SK-N-SH treated with all-trans-retinoic acid at 6 μM for 48 hours (cell line): ENCODE measurements around the gene PORCN.

Experiments used
- ATAC-seq: fragments of 200-7000 bp; cut with Tn5 transposase; 3 replicates; pipeline ENCODE4 v1.9.1; 2020; ENCODE audit warnings: mild to moderate bottlenecking, moderate library complexity
- ARNTL ChIP-seq: fragments of 450-650 bp; formaldehyde crosslinking; IDR thresholded peaks from 2 replicates; pipeline ENCODE4 v1.5.0; 2020; ENCODE audit warnings: low read depth, mild to moderate bottlenecking, moderate library complexity, borderline replicate concordance
- CSDC2 ChIP-seq: fragments of 250-450 bp; sonication (Bioruptor Pico); IDR thresholded peaks from 2 replicates; pipeline ENCODE4 v1.5.0; 2020; ENCODE audit warnings: mild to moderate bottlenecking, moderate library complexity
- ESRRG ChIP-seq: fragments of 250-450 bp; sonication (Bioruptor Pico); IDR thresholded peaks from 2 replicates; pipeline ENCODE4 v1.6.1; 2021; ENCODE audit warnings: mild to moderate bottlenecking
- GLIS3 ChIP-seq: fragments of 250-450 bp; sonication (Bioruptor Pico); IDR thresholded peaks from 2 replicates; pipeline ENCODE4 v1.5.0; 2020; ENCODE audit warnings: mild to moderate bottlenecking, moderate library complexity
- ISL1 ChIP-seq: fragments of 250-450 bp; sonication (Bioruptor Pico); IDR thresholded peaks from 2 replicates; pipeline ENCODE4 v2.1.2; 2022; ENCODE audit warnings: mild to moderate bottlenecking, moderate library complexity
- OSR1 ChIP-seq: fragments of 250-450 bp; sonication (Bioruptor Pico); IDR thresholded peaks from 2 replicates; pipeline ENCODE4 v1.8.0; 2022; ENCODE audit warnings: moderate library complexity, mild to moderate bottlenecking, inconsistent platforms
- PPARA ChIP-seq: fragments of 250-450 bp; sonication (Bioruptor Pico); IDR thresholded peaks from 2 replicates; pipeline ENCODE4 v1.5.0; 2020; ENCODE audit warnings: mild to moderate bottlenecking, borderline replicate concordance
- RARB ChIP-seq: fragments of 250-450 bp; sonication (Bioruptor Pico); IDR thresholded peaks from 2 replicates; pipeline ENCODE4 v1.8.0; 2021; ENCODE audit warnings: mild to moderate bottlenecking, moderate library complexity
- SNAI2 ChIP-seq: fragments of 250-450 bp; sonication (Bioruptor Pico); IDR thresholded peaks from 2 replicates; pipeline ENCODE4 v1.5.0; 2020; ENCODE audit warnings: mild to moderate bottlenecking, moderate library complexity
- TCF4 ChIP-seq: fragments of 250-450 bp; sonication (Bioruptor Pico); IDR thresholded peaks from 2 replicates; pipeline ENCODE4 v1.8.0; 2021; ENCODE audit warnings: mild to moderate bottlenecking, moderate library complexity, borderline replicate concordance
- TOX ChIP-seq: fragments of 250-450 bp; sonication (Bioruptor Pico); IDR thresholded peaks from 2 replicates; pipeline ENCODE4 v1.8.0; 2021; ENCODE audit warnings: mild to moderate bottlenecking, moderate library complexity, borderline replicate concordance
- TSHZ2 ChIP-seq: fragments of 250-450 bp; sonication (Bioruptor Pico); IDR thresholded peaks from 2 replicates; pipeline ENCODE4 v1.5.0; 2020; ENCODE audit warnings: mild to moderate bottlenecking, moderate library complexity
- ZFP3 ChIP-seq: fragments of 250-450 bp; sonication (Bioruptor Pico); IDR thresholded peaks from 2 replicates; pipeline ENCODE4 v1.5.0; 2020; ENCODE audit warnings: mild to moderate bottlenecking, moderate library complexity
- ZFP30 ChIP-seq: fragments of 450-650 bp; formaldehyde crosslinking; IDR thresholded peaks from 2 replicates; pipeline ENCODE4 v1.5.0; 2022; ENCODE audit warnings: mild to moderate bottlenecking, moderate library complexity
- ZNF565 ChIP-seq: fragments of 450-650 bp; formaldehyde crosslinking; conservative IDR thresholded peaks from 2 replicates; pipeline ENCODE4 v1.5.0; 2020; ENCODE audit warnings: low read depth, mild to moderate bottlenecking, moderate library complexity
- ZNF70 ChIP-seq: fragments of 450-650 bp; formaldehyde crosslinking; IDR thresholded peaks from 2 replicates; pipeline ENCODE4 v1.5.0; 2020; ENCODE audit warnings: mild to moderate bottlenecking, moderate library complexity
- ZNF8 ChIP-seq: fragments of 450-650 bp; formaldehyde crosslinking; IDR thresholded peaks from 2 replicates; pipeline ENCODE4 v1.5.0; 2020; ENCODE audit warnings: mild to moderate bottlenecking, moderate library complexity
- TF ChIP-seq, protein P1 (sequence below): fragments of 250-450 bp; sonication (Bioruptor Pico); IDR thresholded peaks from 2 replicates; pipeline ENCODE4 v1.8.0; 2021; ENCODE audit warnings: low read depth, mild to moderate bottlenecking, moderate library complexity, borderline replicate concordance
- TF ChIP-seq, protein P2 (sequence below): fragments of 250-450 bp; sonication (Bioruptor Pico); IDR thresholded peaks from 2 replicates; pipeline ENCODE4 v1.8.0; 2020; ENCODE audit warnings: mild to moderate bottlenecking, moderate library complexity, borderline replicate concordance
- TF ChIP-seq, protein P3 (sequence below): fragments of 250-450 bp; sonication (Bioruptor Pico); IDR thresholded peaks from 2 replicates; pipeline ENCODE4 v1.5.1; 2021; ENCODE audit warnings: mild to moderate bottlenecking, moderate library complexity
- TF ChIP-seq, protein P4 (sequence below): fragments of 250-450 bp; sonication (Bioruptor Pico); IDR thresholded peaks from 2 replicates; pipeline ENCODE4 v1.5.1; 2020; ENCODE audit warnings: low read depth, mild to moderate bottlenecking, moderate library complexity

The PORCN gene

DNA sequence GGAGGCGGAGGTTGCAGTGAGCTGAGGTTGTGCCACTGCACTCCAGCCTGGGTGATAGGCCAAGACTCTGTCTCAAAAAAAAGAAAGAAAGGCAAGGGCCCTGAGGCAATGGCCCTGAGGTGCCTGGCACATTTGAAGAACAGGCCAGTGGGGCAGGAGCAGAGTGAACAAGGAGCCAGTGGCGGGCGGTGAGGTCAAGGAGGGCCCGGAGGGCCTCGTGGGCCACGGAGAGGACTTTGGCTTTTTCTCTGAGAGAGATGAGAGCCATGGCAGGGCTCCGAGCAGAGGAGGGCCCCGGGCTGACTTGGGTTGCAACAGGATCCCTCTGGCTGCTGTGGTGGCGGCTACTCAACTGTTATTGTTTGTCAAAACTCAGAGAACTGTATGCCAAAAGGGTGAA is 19.5 kb upstream of the PORCN start:
- no peak for TF ChIP-seq ESRRG (CRISPR knock-in tag)
- no peak for TF ChIP-seq ISL1 (CRISPR knock-in tag)
- no peak for TF ChIP-seq TOX (CRISPR knock-in tag)
- TF ChIP-seq SNAI2 (CRISPR knock-in tag), result no peak
- TF ChIP-seq, protein P1, sequence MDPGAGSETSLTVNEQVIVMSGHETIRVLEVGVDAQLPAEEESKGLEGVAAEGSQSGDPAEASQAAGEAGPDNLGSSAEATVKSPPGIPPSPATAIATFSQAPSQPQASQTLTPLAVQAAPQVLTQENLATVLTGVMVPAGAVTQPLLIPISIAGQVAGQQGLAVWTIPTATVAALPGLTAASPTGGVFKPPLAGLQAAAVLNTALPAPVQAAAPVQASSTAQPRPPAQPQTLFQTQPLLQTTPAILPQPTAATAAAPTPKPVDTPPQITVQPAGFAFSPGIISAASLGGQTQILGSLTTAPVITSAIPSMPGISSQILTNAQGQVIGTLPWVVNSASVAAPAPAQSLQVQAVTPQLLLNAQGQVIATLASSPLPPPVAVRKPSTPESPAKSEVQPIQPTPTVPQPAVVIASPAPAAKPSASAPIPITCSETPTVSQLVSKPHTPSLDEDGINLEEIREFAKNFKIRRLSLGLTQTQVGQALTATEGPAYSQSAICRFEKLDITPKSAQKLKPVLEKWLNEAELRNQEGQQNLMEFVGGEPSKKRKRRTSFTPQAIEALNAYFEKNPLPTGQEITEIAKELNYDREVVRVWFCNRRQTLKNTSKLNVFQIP (CRISPR knock-in tag), result no peak
- no peak for TF ChIP-seq ZNF565 (CRISPR knock-in tag)
- no peak for TF ChIP-seq TCF4 (CRISPR knock-in tag)
- no peak for TF ChIP-seq OSR1 (CRISPR knock-in tag)
- no peak for TF ChIP-seq TSHZ2 (CRISPR knock-in tag)
- no peak for TF ChIP-seq CSDC2 (CRISPR knock-in tag)
- TF ChIP-seq GLIS3 (CRISPR knock-in tag), result no peak
- TF ChIP-seq PPARA, result no peak
- TF ChIP-seq ZFP30 (CRISPR knock-in tag), result no peak
- TF ChIP-seq, protein P2, sequence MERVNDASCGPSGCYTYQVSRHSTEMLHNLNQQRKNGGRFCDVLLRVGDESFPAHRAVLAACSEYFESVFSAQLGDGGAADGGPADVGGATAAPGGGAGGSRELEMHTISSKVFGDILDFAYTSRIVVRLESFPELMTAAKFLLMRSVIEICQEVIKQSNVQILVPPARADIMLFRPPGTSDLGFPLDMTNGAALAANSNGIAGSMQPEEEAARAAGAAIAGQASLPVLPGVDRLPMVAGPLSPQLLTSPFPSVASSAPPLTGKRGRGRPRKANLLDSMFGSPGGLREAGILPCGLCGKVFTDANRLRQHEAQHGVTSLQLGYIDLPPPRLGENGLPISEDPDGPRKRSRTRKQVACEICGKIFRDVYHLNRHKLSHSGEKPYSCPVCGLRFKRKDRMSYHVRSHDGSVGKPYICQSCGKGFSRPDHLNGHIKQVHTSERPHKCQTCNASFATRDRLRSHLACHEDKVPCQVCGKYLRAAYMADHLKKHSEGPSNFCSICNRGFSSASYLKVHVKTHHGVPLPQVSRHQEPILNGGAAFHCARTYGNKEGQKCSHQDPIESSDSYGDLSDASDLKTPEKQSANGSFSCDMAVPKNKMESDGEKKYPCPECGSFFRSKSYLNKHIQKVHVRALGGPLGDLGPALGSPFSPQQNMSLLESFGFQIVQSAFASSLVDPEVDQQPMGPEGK, result no peak
- TF ChIP-seq ZNF70 (CRISPR knock-in tag), result no peak
- TF ChIP-seq RARB (CRISPR knock-in tag), result no peak
- no peak for TF ChIP-seq ZFP3
- TF ChIP-seq ZNF8 (CRISPR knock-in tag), result no peak
- TF ChIP-seq, protein P3, sequence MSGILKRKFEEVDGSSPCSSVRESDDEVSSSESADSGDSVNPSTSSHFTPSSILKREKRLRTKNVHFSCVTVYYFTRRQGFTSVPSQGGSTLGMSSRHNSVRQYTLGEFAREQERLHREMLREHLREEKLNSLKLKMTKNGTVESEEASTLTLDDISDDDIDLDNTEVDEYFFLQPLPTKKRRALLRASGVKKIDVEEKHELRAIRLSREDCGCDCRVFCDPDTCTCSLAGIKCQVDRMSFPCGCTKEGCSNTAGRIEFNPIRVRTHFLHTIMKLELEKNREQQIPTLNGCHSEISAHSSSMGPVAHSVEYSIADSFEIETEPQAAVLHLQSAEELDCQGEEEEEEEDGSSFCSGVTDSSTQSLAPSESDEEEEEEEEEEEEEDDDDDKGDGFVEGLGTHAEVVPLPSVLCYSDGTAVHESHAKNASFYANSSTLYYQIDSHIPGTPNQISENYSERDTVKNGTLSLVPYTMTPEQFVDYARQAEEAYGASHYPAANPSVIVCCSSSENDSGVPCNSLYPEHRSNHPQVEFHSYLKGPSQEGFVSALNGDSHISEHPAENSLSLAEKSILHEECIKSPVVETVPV (CRISPR knock-in tag), result no peak
- ATAC-seq, result no peak

DNA sequence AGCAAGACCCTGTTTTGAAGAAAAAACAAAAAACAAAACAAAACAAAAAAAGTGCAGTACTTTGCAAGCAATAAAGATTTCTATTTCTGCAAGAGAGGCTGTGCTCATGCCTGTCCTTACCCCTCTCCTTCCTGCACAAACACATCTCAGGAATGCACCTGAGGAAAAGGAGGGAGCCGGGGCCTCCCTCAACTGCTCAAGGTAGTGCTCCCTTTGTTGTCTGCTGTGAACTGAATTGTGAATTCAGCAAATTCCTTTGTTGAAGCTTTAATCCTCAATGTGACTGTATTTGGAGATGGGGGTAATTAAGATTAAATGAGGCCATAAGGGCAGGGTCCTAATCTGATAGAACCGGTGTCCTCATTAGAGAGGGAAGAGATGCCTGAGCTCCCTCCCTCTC is 18.9 kb upstream of the PORCN start:
- no peak for ATAC-seq
- no peak for TF ChIP-seq ZFP30 (CRISPR knock-in tag)
- no peak for TF ChIP-seq ZNF8 (CRISPR knock-in tag)
- TF ChIP-seq, protein P4, sequence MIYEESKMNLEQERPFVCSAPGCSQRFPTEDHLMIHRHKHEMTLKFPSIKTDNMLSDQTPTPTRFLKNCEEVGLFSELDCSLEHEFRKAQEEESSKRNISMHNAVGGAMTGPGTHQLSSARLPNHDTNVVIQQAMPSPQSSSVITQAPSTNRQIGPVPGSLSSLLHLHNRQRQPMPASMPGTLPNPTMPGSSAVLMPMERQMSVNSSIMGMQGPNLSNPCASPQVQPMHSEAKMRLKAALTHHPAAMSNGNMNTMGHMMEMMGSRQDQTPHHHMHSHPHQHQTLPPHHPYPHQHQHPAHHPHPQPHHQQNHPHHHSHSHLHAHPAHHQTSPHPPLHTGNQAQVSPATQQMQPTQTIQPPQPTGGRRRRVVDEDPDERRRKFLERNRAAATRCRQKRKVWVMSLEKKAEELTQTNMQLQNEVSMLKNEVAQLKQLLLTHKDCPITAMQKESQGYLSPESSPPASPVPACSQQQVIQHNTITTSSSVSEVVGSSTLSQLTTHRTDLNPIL (CRISPR knock-in tag), result no peak
- TF ChIP-seq ARNTL (CRISPR knock-in tag), result no peak
- TF ChIP-seq ISL1 (CRISPR knock-in tag), result no peak
- TF ChIP-seq ZFP3, result no peak

DNA sequence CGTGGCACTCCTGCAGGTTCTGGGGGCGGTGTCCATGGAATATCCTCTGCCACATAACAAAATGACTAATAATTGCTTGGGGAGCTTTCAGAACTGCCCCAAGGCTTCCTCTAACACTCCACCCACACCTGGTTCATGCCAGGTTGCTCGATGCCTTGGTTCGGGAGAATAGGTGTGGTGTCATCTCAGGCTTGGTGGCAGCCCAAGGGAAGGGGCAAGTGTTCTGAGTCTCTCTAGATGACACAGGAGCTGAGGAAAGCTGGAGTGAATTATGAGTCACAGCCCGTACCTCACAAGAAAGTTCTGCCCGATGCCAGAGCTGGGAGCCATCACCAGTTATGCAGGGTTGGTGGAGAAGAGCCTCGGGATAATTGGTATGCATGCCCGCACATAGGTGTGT is 18.1 kb upstream of the PORCN start:
- ATAC-seq, result 0 out of 3 replicates have a peak, but pooled peaks have one; percentile 13
- TF ChIP-seq TOX (CRISPR knock-in tag) (no peak), SNAI2 (CRISPR knock-in tag) (no peak), ARNTL (CRISPR knock-in tag) (no peak)
- TF ChIP-seq, protein P2, result no peak
- TF ChIP-seq, protein P3 (CRISPR knock-in tag), result no peak
